Gastrocnemius medialis (tissue), 4 donors: ENCODE data around the gene RXRB. TPM values are rescaled to one million over a fixed set of nuclear protein-coding genes. Genes with fewer than 3 reads are reported as not detected.

Experiments
- microRNA counts, 2 donors: library from miRNA; unstranded; fragments of <30 nt; microRNA quantifications; one replicate each; lab custom pipeline; 2016
- microRNA-seq, 2 donors: library from miRNA; unstranded; fragments of <30 nt; microRNA quantifications; one replicate each; pipeline ENCODE4, GENCODE V29; 2016; ENCODE audit warnings: borderline replicate concordance in 2 of 2
- total RNA-seq, 4 donors: library from RNA; depleted of rRNA; stranded (reverse); fragments of >200 nt; gene quantifications; one replicate each; pipeline versions ENCODE4 v1.1.0 to v1.2.3, GENCODE V29; 2016

RXRB gene
- total RNA-seq, 4 donors from 2014 or later = 20.8 to 38.4 (median 24.6) TPM

MicroRNA genes within 50 kb of the gene (microRNA counts, 767-probe panel; counts per million panel counts)
- microRNA hsa-miR-219-1-3p (lab: Ali Mortazavi, UCI) (356 to 448 counts per million in 2 donors), microRNA hsa-miR-219-5p (lab: Ali Mortazavi, UCI) (356 to 448 counts per million in 2 donors)

Small RNA genes lying within 50 kb of the gene (microRNA-seq; reads per million reads assigned to microRNA genes)
- gene MIR219A1 = 0 to 1.2 reads per million in 2 donors

Other genes with a start within 250 kb of the RXRB start
- gene HLA-DMA, start 247.6 kb downstream of the RXRB start, total RNA-seq = 10 to 100 TPM in 1 of 4 donors, 1 to 10 TPM in 3; 3.6 to 22.8 (median 6.3) TPM
- 100 to 1,000 TPM in 1 of 4 donors, 10 to 100 TPM in 3; 62.5 to 108 (median 86.6) TPM for gene BRD2, start 232.1 kb downstream of the RXRB start, total RNA-seq
- 1 to 10 TPM in 2 of 4 donors, under 1 TPM in 2; 0.20 to 2.9 (median 0.86) TPM for gene HLA-DOA, start 191.1 kb downstream of the RXRB start, total RNA-seq
- 10 to 100 TPM in 3 of 4 donors, 1 to 10 TPM in 1; 6.8 to 51.8 (median 23.4) TPM for gene HLA-DPA1, start 127.0 kb downstream of the RXRB start, total RNA-seq
- 10 to 100 TPM; 16.7 to 52.1 (median 23.5) TPM for gene HLA-DPB1, start 124.7 kb downstream of the RXRB start, total RNA-seq
- gene COL11A2, start 8.2 kb downstream of the RXRB start, total RNA-seq = under 1 TPM; 0.31 to 0.92 (median 0.47) TPM
- gene SLC39A7, start 202 bp upstream of the RXRB start, total RNA-seq = 10 to 100 TPM; 21.9 to 45.4 (median 26.2) TPM
- gene HSD17B8, start 4.0 kb upstream of the RXRB start, total RNA-seq = 10 to 100 TPM in 3 of 4 donors, 1 to 10 TPM in 1; 7.9 to 28.3 (median 14.3) TPM
- 10 to 100 TPM in 3 of 4 donors, 1 to 10 TPM in 1; 7.4 to 16.3 (median 12.1) TPM for gene RING1, start 7.8 kb upstream of the RXRB start, total RNA-seq
- 10 to 100 TPM; 28.7 to 52.8 (median 41.2) TPM for gene VPS52, start 71.2 kb upstream of the RXRB start, total RNA-seq
- 1,000 to 10,000 TPM; 1,834 to 2,142 (median 2,010) TPM for gene RPS18, start 71.4 kb upstream of the RXRB start, total RNA-seq
- gene B3GALT4, start 76.5 kb upstream of the RXRB start, total RNA-seq = 1 to 10 TPM; 1.0 to 2.0 (median 1.7) TPM
- 10 to 100 TPM; 34.5 to 57.3 (median 49.1) TPM for gene WDR46, start 88.6 kb upstream of the RXRB start, total RNA-seq
- 100 to 1,000 TPM in 1 of 4 donors, 10 to 100 TPM in 3; 49.9 to 106 (median 76.8) TPM for gene PFDN6, start 88.9 kb upstream of the RXRB start, total RNA-seq
- 10 to 100 TPM; 39.8 to 52.3 (median 40.8) TPM for gene RGL2, start 98.3 kb upstream of the RXRB start, total RNA-seq
- 10 to 100 TPM; 15.9 to 42.4 (median 36.5) TPM for gene TAPBP, start 113.4 kb upstream of the RXRB start, total RNA-seq
- gene ZBTB22, start 117.1 kb upstream of the RXRB start, total RNA-seq = 10 to 100 TPM in 3 of 4 donors, 1 to 10 TPM in 1; 9.0 to 19.3 (median 16.3) TPM
- gene DAXX, start 122.3 kb upstream of the RXRB start, total RNA-seq = 10 to 100 TPM; 37.2 to 76.0 (median 59.8) TPM
- gene KIFC1, start 191.2 kb upstream of the RXRB start, total RNA-seq = 1 to 10 TPM in 1 of 4 donors, under 1 TPM in 1, not detected in 2; 0.64 to 1.4 TPM
- gene PHF1, start 210.3 kb upstream of the RXRB start, total RNA-seq = 10 to 100 TPM; 53.5 to 65.8 (median 62.9) TPM
- 100 to 1,000 TPM in 2 of 4 donors, 10 to 100 TPM in 2; 69.9 to 119 (median 93.2) TPM for gene CUTA, start 217.4 kb upstream of the RXRB start, total RNA-seq
- 1 to 10 TPM in 3 of 4 donors, under 1 TPM in 1; 0.71 to 2.3 (median 1.3) TPM for gene SYNGAP1, start 219.4 kb upstream of the RXRB start, total RNA-seq